HUDEP-2 (cell line): Measurements from ENCODE around the gene STK11.

Experiments
- DNase-seq, 76 experiments: peaks; one replicate each; lab custom pipeline; 2025; ENCODE audit not compliant: unreplicated experiment in 76 of 76; lab: John Stamatoyannopoulos, UW

STK11 gene

DNA sequence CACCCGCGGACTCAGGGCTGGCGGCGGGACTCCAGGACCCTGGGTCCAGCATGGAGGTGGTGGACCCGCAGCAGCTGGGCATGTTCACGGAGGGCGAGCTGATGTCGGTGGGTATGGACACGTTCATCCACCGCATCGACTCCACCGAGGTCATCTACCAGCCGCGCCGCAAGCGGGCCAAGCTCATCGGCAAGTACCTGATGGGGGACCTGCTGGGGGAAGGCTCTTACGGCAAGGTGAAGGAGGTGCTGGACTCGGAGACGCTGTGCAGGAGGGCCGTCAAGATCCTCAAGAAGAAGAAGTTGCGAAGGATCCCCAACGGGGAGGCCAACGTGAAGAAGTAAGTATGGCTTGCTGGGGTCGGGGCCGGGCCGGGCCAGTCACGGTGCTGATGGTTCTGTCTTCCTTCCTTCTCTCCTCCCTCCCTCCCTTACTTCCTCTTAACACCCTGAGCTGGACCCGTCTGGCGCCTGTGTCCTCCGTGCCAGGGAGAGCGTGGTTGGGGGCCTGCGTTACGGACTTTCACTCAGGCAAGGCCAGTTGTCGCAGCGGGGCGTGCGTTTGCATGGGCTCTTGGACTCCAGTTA is 1.4 kb downstream of the STK11 start:
- peak in 6 of 76 experiments; percentile 41 to 89 (median 60) for DNase-seq

DNA sequence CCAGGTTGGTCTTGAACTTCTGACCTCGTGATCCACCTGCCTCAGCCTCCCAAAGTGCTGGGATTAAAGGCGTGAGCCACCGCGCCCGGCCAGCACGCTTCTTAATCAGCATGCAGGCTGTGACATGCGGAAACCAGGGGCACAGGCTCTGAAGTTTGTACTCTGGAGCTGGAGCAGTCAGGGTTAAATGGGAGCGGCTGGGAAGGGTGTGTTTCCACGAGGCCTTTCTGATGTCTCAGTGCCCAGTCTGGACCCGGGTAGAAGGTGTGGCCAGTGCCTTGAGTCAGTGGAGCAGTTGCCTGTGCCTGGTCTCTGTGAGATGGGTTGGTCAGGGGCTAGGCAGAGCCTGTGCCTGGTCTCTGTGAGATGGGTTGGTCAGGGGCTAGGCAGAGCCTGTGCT is 3.3 kb downstream of the STK11 start:
- peak in 54 of 76 experiments; percentile 25 to 78 (median 56) for DNase-seq

DNA sequence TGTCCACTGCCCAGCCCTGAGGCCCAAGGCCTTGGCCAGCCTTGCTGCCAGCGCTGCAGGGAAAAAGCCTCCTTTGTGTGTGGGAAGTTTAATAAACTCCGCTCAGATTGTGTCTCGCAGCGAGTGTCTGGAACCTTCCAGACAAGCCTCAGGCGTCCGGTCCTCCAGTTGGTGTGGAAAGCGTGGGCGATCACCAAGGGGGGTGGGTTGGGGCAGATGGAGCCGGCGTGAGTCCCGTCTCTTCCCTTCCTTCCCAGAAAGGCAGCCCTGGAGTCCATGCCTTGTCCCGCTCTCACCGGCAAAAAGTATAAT is 4.6 kb downstream of the STK11 start:
- DNase-seq, result no peak

DNA sequence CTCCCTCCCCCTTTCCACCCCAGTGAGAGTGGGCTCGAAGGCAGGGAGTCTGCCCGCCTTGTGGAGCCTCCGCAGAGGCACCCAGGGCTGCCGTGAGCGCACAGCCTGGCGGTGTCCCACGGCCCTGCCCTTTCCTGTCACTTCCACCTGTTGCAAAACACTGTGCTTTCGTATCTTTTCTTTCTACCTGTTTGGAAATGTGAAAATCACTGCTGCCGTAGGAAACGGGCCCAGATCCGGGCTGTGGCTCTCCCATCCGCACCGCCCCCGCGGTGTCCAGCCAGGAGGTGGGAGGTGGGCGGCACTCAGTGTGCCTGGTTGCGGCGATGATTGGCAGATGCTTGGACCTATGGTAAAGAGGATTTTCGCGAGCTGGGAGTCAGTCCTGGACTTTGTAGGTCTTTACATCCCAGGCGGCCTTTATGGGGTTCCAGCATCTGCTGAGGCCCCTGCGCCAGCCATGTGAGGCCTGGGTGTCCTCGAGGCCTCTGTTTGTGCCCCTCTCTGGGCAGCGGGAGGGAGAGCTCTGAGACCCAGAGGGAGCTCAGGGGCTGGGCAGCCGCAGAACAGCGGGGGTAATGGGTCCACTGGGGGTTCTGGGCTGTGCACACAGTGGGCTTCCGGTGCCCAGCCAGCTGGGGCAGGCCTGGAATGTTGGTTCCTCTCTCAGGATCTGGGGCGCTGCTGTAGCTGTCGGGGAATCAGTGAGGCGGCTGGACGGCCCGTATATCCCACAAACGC is 6.1 kb downstream of the STK11 start:
- DNase-seq, result peak in 1 of 76 experiments; percentile 27

DNA sequence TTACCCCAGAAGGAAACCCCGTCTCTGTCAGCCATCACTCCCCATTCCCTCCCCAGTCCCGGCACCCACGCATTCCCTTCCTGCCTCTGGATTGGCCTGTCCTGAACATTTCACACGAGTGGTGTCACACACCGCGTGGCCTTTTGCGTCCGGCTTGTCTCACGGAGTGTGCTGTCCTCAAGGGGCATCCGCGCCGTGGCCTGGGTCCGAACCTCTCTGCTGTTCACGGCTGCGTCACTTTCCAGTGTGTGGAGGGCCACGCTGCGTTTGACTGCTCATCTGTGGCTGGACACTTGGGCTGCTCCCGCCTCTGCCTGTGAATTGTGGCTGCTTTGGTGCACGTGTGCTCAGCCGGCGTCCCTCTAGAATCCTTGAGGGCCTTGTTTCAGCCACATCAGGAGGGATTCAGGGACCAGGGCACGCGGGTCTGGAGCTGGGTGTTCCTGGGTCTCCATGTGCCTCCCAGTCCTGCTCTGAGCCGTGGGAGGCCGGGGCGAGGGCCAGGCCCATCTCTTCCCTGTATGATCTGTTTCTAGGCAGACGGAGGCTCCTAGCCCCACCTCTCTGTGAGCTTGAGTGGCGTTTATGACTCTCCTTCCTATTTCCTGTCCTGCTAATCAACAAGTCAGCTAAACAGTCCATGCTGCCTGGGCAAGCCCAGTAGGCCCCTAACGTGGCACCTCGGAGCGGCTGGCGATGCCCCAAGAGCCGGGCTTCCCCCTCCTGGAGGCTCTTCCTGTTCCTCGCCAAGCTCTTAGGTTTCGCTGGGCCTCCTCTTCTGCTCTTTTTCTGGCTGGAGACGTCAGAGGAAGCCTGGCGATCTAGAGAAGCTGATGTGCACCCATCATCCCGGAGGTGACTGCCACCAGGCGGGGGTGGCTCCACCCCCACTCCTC is 8.1 kb downstream of the STK11 start:
- DNase-seq, result peak in 48 of 76 experiments; percentile 21 to 72 (median 44)

DNA sequence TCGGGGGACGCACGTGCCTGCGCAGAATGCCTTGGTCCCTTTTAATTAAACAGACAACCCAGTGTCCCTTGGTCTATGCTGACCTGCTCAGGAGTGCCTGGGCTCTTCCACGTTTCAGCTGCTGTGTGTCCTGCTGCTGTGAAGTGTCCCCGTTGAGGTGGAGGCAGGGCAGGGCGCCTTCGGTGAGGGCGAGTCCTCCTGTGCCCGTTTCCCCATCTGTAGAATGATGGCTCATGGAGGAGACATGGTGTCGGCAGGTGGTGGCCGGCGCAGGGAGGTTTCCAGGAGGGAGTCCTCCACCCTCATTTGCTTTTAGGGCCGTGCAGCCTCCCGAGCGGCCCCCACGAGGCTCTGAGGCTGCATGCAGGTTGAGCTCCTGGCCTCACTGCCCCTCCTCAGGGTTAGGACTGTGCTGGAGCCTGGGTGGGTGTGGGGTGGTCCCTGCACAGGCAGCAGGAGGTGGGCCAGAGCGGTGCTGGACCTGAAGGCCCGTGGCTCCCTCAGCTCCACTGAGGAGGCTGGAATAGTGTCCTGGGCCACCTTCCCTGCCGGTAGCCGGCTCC is 8.8 kb downstream of the STK11 start:
- DNase-seq, result no peak

DNA sequence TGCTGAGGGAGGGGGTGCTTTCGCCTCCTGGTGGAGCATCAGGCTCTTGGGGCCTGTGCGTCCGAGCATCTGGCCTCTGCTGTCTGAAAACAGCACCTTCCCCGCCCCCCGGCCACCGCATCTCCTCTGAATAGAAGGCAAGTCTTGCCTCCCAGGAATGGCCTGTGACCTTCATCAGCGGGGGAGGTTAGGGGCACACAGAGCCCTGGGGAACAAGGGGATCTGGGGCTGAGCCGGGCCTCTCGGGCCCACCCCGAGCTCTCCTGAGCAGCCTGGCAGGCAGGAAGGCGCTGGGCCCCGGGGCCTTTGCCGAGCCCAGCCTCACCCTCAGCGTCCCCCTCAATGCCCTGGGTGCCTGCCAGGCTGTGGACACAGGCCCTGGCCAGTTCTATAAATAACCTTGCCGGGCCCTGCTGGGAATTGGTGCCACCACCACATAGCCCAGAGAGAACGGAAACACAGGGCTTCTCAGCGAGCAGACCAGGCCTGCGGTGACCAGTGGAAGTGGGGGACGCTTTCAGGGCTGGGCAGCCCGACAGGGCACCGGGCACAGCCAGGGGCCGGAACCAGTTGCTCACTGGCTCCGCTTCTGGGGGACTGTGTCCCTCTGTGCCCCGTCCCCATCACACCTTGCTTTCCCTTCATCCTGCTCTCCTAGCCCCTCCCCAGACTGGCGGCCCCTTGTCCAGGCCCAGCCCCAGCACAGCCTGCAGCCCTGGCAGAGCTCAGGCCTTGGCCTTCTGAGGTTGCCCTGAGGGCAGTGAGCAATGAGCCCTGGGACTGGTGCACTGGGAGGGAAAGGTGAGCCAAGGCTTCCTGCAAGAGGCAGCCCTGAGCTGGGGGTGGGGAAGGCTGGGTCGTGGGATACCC is 9.5 kb downstream of the STK11 start:
- DNase-seq, result no peak

DNA sequence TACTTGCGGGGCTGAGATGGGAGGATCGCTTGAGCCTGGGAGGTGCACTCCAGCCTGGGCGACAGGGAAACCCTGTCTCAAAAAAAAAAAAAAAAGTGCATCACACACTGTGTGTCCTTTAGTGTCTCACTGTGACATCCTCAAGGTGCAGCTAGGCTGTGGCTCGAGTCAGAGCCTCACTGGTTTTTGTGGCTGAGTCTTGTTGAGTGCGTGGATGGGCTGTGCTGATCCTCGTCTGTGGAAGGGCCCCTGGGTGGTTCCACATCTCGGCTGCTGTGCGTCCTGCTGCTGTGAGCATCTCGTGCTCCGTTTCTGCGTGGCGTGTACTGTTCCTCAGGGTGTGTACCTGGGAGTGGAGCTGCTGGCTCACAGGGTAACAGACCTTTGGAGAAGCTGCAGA is 11.2 kb downstream of the STK11 start:
- no peak for DNase-seq

DNA sequence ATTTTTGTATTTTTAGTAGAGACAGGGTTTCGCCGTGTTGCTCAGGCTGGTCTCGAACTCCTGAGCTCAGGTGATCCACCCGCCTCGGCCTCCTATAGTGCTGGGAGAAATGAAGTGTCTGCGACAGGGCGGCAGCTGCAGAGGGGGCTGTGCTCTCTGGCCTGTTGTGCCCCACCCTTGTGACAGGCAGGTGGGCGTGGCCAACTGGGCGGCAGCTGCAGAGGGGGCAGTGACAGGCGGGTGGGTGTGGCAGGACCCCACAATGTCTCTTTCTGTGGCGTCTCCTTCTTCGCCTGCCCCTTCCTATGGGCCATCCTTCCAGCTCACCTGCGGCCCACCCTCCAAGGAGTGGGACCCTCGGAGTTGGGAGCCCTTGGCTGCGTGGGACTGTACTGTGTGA is 11.8 kb downstream of the STK11 start:
- DNase-seq, result peak in 38 of 76 experiments; percentile 17 to 64 (median 35)

DNA sequence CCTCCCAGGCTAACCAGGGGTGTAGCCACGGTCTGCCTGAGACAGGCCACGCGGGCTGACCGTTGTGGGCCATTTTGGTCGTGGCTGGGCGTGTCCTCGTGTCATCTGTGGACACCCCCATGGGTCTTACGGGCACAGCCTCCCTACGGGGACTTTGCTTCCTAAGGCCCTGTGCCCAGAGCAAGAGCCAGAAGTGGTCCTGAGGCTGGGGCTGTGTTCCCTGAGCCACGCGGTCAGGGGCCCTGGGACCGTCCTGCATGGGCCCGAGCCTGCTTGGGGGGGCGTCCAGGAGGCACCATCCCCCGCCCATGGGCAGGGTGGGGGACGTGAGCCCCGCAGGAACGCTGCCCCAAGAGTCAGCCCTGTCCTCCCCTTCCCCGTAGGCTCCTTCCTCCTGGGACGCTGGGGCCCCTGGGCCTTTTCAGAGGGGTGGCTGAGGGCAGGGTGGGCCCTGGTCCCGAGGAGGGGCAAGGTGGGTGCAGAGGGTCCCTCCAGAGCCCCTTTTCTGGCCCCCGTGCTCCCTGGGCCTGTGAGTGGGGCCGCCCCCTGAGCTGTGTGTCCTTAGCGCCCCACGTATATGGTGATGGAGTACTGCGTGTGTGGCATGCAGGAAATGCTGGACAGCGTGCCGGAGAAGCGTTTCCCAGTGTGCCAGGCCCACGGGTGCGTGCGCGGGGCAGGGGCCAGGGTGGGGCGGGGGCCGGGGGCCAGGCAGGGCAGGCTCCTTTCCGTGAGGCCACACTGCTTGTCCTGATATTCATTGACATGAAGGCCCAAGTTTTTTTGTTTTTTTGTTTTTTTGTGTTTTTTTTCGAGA is 13.4 kb downstream of the STK11 start:
- DNase-seq, result no peak

DNA sequence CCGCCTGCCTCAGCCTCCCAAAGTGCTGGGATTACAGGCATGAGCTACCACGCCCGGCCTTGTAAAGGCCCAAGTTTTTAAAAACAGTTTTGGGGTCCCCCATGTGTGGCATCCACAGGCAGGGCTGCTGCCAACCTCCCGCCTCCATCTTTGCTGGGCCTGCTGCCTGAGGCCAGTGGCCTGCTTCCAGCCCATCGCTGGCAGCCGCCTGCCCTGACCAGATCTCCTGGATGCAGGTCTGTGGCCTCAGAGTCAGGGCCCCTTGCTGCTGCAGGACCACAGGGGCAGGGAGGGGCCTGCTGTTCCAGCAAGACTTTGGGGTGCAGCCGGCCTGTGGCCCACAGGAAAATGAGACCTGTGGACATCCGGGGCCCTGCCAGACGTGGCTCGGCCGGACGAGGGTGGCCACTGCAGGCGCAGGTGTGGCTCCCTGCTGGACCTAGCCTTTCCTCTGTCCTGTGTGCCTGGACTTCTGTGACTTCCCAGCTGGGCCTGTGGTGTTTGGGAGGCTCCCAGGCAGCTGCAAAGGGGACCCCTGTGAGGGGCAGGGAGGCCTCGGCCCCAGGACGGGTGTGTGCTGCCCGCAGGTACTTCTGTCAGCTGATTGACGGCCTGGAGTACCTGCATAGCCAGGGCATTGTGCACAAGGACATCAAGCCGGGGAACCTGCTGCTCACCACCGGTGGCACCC is 14.4 kb downstream of the STK11 start:
- DNase-seq, result no peak

DNA sequence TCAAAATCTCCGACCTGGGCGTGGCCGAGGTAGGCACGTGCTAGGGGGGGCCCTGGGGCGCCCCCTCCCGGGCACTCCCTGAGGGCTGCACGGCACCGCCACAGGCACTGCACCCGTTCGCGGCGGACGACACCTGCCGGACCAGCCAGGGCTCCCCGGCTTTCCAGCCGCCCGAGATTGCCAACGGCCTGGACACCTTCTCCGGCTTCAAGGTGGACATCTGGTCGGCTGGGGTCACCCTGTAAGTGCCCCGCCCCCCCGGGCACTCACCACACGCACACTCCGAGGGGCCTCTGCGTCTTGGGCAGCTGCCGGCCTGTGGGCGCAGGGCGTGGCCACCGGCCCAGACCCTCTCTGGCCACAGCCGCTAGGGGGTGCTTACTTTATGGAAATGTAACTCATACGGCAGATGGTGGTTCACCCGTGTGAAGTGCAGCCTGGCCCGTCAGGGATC is 14.9 kb downstream of the STK11 start:
- no peak for DNase-seq

DNA sequence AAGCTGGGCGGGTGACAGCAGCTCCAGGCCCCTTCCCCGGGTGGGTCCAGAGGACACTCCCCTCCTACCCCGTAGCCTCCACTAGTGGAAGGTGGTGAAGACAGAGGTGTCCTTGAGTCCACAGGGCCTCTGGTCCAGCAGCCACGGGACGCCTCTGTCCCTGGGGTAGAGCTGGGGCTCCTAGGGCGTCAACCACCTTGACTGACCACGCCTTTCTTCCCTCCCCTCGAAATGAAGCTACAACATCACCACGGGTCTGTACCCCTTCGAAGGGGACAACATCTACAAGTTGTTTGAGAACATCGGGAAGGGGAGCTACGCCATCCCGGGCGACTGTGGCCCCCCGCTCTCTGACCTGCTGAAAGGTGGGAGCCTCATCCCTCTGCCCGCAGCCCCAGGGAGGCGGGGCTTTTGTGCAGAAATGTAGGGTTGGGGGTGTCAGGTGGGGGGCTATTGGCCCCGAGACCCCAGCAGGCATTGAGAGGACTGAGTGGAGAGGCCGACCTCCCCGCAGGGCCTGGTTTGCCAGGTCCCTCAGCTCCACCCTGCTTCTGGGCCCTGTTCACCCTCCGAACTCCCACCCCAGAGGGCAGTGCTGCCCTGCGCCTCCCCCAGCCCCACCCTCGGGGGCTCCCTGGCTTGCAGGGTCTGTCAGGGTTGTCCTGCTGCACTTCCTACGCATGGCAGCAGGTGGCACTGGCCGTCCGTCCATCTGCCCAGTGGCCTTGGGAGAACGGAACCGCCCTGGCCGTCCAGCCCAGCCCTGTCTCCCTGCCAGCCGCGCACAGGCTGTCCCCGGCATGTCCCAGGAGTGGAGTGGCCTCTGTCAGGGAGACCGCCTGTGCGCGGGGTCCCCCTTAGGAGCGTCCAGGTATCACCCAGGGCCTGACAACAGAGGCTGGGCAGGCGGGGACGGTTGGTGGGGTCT is 15.7 kb downstream of the STK11 start:
- DNase-seq, result peak in 2 of 76 experiments; percentile 30 to 31

DNA sequence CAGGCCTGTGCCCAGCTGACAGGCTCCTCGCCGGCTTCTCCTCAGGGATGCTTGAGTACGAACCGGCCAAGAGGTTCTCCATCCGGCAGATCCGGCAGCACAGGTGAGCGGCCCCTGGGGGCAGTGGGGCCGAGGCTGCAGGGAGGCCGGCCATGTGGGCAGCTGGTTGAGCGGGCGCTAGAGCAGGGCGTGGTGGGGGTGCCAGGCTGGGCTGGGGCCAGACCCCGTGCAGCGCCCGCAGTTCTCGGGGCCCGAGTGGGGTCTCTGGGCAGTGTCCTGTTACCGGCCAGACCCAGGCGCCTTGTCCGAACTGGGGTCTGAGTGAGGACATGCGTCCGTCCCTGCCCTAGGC is 16.3 kb downstream of the STK11 start:
- DNase-seq, result no peak

DNA sequence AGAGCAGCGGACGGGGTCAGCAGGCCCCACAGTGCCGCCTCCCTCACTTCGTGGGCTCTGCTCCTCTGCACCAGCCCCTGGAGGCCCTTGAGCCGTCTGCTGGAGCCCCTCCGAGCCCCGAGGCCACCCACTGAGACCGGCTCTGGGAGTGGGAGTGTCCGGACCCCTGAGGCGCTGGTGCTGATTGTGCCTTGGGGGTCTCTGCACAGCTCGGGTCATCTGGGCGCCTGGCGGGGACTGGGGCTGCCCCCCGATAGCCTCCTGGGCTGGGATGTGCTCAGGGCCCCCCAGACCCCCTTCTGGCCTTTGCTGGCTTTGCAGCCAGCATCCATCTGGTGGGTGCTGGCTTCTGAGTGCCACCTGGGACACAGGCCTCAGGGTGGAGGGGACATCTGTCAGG is 16.8 kb downstream of the STK11 start:
- DNase-seq, result no peak

DNA sequence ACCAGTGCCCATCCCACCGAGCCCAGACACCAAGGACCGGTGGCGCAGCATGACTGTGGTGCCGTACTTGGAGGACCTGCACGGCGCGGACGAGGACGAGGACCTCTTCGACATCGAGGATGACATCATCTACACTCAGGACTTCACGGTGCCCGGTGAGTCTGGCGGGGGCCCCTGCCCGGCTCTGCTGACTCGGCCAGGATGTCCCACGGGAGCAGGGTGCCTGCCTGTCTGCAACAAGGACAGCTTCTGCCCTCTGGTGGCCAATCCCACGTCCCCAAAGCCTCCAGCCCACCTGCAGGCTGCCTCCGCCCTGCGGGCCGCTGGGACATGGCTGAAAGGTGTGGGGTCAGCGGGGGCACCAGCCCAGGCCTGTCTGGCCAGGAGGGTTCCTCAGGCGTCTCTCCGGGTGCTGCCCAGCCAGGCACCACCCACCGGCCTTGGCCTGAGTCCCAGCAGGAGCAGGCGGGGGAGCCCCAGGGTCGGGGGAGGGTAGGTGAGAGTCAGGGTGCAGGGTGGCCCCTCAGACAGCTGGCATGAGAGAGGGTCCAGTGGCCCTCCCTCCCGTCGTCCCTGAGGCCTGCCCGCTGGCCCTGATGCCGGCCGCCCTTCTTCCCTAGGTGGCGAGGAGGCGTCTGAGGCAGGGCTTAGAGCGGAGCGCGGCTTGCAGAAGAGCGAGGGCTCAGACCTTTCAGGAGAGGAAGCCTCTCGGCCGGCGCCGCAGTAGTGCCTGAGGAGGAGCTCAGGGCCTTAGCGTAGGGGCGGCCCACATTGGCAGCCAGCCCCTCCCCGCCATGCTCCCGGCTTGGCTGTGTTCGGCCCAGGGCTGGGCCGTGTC is 17.7 kb downstream of the STK11 start:
- peak in 7 of 76 experiments; percentile 22 to 32 (median 27) for DNase-seq
